ENCODE measurements around the gene PRKAR2B.
"Not testable (repeated sequence)": the region's sequence is repeated elsewhere in the genome, so short reads cannot be mapped to it uniquely, and the experiment has no call there.

The PRKAR2B gene

DNA sequence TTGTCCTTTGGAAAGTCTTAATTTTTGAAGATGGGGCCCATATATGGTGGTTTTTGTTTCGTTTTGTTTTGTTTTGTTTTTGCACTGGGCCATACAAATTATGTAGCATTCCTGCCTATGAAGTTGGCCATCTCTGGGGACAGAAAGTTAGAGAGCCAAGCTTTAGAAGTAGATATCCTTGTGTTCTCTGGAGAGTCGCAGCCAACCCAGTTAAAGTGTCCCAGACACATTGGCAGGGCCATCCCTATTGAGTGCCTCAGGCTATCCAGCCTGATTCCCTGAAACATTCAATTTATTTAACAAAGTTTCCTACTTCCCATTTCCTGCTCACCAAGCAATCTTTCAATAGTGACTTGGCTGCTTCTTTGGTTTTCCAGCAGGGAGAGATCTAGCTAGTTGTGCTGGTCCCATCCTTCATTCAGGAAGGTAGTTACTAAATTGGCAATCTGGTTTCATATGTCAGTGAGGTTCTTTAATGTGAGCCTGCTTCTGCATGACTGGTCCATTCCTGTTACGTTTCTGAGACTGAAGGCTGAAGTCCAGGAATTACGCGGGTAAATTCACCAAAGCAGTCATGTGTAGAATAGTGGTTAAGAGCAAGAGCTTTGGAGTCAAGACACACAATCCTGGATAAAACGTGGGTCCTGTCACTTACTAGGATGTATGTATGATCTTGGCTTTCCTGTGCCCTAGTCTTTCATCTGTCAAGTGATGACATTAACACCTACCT lies 75.0 kb downstream of the PRKAR2B start:
- DNase-seq (ENCODE audit: low read depth in 3 of 3) = no peak

DNA sequence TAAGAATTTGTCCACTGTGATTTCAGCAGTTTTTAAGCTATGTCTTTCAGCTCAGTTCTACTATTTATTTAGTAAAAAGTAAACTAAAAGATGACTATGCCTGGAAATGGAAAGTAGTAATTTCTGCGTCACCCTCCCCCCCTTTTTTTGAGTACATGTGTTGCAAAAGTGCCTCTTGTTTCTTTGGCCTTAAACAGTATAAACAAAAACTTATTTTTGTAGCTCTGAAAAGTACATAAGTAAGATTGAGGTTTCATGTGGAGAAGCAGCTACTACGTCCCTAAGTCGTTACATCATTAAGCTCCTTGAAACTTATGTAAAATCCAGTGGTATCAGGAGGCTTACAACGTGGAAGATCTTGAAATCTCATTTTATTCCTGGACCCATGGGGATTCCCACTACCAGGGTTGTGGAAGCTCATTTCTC lies 78.0 kb downstream of the PRKAR2B start:
- no peak for DNase-seq (ENCODE audit: low read depth in 3 of 3)

DNA sequence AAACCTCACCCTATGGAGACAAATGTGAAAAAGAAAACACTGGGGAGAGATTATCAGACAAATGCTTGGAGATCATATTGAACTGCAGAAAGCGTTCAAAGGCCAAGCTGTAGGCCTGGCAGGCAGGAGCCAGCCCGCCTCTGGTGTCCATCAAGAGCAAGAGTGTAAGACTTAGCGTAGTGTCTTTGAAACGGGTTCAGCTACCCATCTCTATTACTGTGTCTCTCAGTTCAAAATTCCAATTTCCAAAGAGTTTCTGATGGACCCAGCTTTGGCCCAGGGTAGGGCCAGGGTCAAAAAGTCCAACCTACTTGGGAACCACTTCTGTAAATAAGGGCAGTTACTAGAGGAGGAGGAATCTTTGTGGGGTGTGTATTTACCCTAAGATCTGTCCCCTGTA lies 78.9 kb downstream of the PRKAR2B start:
- no peak for DNase-seq (ENCODE audit: low read depth in 3 of 3)

DNA sequence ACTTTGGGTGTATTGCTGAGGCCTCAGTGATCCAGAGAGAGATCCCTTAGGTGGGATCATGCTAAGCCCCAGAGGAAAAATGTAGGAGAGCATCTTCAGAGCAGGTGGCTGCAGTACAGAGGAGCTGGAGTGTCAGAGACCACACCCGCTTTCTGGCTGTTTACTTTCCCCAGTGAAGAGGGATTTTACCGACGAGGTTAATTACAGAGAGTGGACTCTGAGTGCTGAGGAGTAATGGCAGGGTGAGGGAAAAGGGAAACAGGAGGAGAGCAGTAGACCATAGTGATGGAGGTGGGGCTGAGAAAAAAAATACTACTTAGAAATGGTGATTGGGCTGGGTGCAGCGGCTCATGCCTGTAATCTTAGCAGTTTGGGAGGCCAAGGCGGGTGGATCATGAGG lies 81.0 kb downstream of the PRKAR2B start:
- no peak for DNase-seq (ENCODE audit: low read depth in 3 of 3)

DNA sequence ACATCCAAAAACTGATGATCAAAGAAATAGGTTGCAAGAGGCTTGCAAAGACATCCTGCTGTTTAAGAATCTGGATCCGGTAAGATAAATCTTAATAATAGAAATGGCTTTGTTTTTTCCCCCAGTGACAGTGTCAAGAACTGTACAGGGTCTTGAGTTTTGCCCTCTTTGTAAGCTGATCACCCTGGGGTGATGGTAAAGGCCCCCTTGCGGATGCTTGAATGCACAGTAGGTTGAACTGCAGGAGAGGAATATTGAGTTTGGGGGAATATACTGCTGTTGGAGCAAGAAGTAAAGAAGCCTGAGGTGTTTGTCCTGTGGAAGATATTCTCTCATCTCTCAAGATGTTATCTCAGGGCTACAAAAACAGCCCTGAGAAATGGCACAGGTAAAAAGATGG lies 83.7 kb downstream of the PRKAR2B start:
- DNase-seq (ENCODE audit: low read depth in 3 of 3) = no peak

DNA sequence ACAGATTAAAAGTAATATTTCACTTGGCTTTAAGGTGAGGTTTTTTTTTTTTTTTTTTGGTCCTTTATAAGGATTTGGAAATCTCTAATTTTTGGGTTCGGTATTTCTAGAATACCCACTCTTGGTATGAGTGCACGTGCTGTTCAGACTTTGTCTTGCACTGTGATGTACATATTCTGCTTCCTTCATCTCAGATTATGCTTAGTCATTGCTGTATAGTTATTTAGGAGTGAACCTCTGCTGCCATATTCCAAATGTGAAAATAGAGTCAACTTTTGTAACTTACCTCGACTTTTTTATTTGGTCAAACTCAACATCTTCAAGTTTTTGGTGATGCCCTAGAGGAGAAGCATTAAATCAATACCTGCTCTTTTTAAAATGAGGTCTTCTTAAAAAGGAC lies 84.2 kb downstream of the PRKAR2B start:
- DNase-seq (ENCODE audit: low read depth in 3 of 3) = no peak

DNA sequence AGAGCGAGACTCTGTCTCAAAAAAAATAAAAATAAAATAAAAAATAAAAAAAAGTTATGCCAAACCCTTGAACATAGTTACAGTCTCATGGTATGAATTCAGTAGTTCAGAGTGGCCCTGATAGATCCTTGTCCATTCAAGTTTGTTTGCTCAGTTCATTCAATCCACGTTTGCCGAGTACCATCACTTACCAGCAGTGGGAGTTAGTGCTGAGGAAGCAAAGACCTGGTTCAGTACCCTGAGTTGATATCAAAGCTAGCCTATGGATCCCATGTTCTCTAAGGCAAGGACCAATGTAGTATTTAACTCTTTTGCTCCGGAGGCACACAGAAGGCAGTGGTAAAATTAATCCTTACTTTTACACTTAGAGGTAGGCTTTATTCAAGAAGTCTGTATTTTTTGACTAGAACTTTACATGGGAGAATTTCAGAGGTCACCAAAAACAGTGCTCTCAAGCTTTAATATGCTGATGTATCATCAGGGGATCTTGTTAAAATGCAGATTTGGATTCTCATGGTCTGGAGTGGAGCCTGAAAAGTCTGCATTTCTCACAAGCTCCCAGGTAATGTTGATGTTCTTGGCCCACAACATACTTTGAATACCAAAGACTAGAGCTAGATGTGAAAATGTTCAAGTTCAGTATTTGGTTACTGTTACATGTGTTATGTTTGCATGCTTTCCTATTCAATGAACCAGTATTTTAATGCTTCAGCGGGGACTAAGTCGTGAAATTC lies 86.1 kb downstream of the PRKAR2B start:
- no peak for DNase-seq (ENCODE audit: low read depth in 3 of 3)

DNA sequence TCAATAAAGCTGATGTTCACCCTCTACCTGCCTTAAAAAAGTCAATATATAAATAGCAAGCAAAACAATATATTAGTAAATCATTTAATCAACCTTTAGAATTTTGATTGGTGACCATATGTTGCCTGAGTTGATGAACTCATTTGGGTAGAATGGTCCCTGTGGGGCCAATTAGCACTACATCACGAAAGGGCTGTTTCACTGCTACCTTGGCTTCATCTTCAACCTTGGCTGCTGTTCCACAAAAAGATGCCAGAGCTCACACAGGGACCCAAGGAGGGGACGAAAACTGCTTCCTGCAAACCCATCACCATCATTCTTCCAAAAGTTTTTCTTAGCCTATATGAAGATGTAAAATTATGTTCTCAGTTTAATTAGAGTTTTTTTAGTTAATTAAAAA lies 88.9 kb downstream of the PRKAR2B start:
- DNase-seq (ENCODE audit: low read depth in 3 of 3) = no peak

DNA sequence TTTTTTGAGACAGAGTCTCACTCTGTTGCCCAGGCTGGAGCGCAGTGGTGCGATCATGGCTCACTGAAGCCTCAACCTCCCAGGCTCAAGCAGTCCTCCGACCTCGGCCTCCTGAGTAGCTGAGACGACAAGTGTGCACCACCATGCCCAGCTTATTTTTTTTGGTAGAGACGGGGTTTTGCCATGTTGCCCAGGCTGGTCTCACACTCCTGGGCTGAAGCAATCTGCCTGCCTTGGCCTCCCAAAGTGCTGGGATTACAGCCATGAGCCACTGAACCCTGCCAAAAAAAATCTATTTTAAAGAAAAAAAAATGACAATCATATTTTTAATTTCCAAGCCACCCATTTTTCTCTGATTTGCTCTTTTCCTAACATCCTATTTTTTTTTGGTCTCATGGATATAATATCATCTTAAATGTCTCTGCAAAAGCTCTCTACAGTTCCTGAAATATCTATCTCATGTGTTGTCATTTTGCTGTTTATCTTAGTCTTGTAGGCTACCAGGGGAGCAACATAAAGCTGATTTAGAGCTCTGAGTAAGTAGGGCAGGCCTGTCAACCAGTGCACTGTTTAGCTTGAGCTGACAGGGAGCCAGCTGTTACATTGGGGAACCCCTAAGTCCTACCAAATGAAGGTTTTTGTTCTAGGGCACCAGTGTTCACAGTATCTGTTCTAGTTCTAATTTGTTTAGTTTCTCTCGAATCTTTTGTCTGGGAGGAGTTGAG lies 94.4 kb downstream of the PRKAR2B start:
- no peak for DNase-seq (ENCODE audit: low read depth in 3 of 3)

DNA sequence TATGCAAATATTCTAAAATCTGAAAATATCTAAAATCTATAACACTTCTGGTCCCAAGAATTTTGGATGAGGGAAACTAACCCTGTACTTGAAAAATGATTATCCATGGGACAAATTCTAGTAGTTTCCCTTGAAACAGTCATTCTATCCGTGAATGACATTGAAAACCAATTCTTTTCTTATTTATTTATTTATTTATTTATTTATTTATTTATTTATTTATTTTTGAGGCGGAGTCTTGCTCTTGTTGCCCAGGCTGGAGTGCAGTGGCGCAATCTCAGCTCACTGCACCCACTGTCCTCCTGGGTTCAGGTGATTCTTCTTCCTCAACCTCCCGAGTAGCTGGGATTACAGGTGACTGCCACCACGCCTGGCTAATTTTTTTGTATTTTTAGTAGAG lies 99.4 kb downstream of the PRKAR2B start:
- DNase-seq (ENCODE audit: low read depth in 3 of 3) = not testable (repeated sequence)

DNA sequence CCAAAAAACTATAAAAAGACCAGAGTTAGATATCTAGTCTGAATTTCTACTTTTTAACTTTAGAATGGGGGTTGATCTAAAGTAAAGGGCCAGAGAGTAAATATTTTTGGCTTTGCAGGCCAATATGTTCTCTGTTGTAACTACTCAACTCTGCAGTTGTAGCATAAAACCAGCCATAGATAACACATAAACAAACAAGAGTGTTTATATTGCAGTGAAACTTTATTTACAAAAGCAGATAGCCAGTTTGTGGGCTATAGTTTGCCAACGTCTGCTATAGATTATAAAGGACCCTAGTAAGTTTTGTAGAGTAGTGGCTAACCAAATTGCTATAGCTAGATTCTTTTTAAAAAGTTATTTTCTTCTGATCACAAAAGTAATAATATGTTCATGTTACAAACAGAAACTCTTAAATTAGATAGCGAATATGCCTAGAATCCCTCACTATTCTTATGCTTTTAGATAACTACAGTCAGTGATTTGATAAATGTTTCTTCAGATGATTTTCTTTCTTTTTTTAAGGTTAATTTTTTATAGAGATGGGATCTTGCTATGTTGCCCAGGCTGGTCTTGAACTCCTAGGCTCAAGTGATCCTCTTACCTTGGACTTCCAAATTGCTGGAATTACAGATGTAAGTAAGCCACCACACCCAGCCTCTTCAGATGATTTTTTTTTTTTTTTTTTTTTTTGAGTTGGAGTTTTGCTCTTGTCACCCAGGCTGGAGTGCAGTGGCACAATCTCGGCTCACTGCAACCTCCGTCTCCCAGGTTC lies 100.7 kb downstream of the PRKAR2B start:
- no peak for DNase-seq (ENCODE audit: low read depth in 3 of 3)

DNA sequence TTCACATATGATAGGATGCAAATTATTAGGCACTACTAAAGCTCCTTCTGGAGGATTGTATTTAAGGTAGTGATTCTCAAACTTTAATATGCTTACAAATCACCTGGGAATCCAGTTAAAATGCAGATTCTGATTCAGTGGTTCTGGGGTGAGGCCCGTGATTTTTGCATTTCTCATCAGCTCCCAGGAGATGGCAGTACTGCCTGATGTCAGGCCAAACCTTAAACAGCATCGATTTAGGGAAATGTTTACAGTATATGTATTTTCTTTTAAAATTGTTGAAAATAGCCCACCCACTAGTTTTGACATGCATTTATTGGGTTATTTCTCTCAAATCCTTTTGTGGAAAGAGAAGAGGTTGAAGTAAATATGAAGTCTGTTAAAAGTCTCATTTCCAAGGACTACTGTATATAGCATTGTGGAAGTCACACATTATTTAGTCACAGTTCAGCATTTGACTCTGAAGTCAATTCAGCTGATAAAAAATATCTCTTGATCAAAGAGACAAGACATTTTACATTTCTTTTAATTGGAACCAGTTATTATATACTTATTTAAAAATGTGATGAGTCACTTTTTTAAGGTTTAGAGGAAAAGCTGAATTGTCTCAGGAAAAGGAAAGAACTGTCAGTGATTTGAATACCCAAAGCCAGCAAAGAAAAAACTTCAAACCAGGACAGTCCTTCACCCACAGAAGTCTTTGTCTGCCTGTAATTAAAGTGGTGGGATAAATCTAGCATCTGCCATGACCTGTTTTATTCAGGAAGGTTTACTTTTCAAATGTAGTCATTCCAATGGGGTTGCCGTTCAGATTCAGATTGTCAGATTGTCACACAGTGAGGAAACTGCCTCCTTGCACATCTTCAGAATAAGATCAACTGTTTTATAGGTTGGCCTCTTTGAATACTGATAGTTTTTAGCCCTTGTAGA lies 103.2 kb downstream of the PRKAR2B start:
- DNase-seq (ENCODE audit: low read depth in 3 of 3) = no peak

DNA sequence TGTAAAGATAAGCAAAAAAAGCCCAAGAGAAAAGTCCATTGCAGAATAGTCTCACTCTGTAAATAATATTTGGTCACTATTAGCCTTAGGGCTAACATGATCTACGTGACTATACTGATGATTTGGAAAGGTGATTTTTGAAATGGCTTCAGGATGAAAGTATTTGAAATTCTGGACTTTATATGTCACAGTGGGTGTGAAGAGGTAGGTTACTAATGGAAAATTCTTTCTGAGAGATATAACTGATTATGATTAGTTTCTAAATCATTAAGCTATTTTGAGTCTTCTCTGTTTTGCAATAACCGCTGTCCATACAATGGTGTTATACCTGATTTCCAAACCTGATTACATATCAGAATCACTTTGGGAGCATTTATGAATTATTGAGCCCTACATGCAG lies 104.2 kb downstream of the PRKAR2B start:
- no peak for DNase-seq (ENCODE audit: low read depth in 3 of 3)

DNA sequence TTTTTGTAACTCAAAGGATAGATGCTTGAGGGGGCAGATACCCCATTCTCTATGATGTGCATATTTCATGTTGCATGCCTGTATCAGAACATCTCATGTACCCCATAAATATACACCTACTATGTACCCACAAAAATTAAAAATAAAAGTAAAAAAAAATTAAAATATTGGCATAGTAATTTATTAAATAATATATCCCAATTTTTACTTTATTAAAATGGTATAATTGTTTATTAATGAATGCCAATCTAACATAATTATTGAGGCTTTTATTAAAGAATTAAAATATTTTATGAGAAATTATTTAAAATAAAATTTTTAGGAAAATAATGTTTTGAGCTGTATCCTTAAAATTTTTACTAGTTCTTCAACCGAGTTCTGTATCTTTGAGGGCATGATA lies 105.4 kb downstream of the PRKAR2B start:
- DNase-seq (ENCODE audit: low read depth in 3 of 3) = no peak

DNA sequence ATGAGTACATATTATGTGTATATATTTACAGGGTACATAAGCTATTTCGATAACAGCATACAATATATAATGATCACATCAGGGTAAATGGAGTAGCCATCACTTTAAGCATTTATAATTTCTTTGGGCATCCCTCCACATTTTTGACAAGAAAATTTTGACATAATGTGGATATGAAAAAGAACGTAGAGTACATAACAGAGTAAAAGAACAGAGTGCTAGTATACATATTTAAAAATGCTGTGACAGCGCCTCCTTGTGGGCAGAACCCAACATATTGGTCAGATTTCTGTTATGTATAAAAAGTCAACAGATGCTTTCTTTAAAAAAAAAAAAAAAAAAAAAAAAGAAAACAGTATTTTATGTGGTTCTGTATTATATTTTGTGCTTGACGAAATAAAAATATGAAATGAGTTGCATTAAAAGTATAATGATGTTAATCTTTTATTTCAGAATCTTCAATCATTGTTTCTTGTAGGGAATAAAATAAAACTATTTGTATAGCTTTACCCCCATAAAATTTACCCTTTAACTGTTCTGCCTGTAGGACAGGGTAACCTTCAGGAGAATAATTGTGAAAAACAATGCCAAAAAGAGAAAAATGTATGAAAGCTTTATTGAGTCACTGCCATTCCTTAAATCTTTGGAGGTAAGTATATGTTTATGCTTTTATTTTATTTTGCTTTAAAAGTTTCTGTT lies 106.0 kb downstream of the PRKAR2B start:
- DNase-seq (ENCODE audit: low read depth in 3 of 3) = peak; percentile 46 to 71 (median 59)

DNA sequence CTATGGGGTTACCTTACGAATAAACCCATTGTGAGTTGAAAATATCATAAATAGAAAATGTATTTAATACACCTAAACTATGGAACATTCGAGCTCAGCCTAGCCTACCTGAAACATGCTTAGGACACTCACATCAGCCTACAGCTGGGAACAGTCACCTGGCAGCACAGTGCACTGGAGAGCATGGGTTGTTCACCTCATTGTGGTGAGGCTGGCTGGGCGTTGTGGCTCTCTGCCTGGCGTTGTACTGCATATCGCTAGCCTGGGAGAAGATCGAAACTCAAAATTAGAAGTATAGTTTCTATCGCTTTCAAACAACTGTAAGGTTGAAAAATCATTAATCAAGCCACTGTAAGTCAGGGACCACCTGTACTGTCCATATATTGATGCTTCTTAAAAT lies 107.0 kb downstream of the PRKAR2B start:
- no peak for DNase-seq (ENCODE audit: low read depth in 3 of 3)

DNA sequence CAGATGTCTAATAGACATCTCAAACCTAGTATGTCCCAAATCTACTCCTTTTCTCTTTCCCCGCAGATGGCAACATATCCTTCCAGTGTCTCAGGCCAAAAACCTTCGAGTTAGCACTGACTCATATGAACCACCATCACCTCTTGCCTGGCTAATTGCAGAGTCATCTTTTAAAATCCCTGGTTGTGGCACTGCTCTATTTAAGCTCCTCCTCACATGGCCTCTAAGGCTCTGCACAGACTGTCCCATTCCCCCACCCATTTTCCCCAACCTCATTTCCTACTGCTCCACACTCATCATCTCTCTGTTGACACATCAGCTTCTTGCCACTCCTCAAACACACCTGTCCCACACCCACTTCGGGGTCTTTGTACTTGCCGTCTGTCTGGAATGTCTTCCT lies 107.5 kb downstream of the PRKAR2B start:
- DNase-seq (ENCODE audit: low read depth in 3 of 3) = no peak

DNA sequence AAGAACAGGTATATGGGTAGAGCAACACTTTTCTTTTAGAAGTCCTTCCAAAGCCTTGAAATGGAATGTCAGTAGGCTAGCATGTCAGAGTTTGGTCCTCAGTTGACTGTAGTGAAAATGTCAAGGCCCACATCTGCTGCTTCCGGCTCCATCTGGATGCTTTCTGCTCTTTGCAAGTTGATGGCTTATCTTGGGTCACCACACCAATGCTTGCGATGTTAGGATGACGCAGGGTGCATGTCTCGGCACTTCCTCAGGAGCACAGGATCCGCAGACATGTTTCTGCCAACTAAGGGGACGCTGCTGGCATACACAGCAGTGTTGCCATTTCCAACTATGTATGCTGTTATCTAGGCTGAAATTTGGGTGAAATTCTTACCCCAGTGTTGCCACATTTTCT lies 110.3 kb downstream of the PRKAR2B start:
- DNase-seq (ENCODE audit: low read depth in 3 of 3) = no peak

DNA sequence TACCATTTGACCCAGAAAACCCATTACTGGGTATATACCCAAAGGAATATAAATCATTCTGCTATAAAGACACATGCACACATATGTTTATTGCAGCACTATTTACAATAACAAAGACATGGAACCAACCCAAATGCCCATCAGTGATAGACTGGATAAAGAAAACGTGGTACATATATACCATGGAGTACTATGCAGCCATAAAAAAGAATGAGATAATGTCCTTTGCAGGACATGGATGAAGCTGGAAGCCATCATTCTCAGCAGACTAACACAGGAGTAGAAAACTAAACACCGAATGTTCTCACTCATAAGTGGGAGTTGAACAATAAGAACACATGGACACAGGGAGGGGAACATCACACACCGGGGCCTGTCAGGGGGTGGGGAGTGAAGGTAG lies 111.2 kb downstream of the PRKAR2B start:
- not testable (repeated sequence) for DNase-seq (ENCODE audit: low read depth in 3 of 3)

DNA sequence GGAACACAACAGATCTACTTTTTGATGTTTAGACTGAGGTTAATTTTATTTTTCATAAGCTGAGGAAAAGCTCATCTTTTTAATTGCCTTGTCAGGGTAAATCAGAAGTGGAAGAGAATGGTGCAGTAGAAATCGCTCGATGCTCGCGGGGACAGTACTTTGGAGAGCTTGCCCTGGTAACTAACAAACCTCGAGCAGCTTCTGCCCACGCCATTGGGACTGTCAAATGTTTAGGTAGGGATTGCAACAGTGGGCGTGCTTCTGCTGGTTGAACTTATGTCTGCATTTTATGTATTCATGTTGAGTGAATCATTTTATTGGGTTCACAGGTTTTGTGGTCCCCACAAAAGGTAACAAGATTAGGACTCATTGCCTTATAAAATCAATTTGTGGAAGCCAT lies 112.6 kb downstream of the PRKAR2B start:
- DNase-seq (ENCODE audit: low read depth in 3 of 3) = no peak
